ENCODE results near the gene SLC1A2. TPM values are rescaled to one million over a fixed set of nuclear protein-coding genes. Genes with fewer than 3 reads are reported as not detected.

The SLC1A2 gene
- total RNA-seq, 4 donors from 2014 or later = 0.84 to 2.1 (median 1.2) TPM

GRCh38 chr11:35216962-35217678 lies 202.2 kb downstream of the SLC1A2 start:
- H3K4me3 ChIP-seq (ENCODE audit: low read depth, poor library complexity, severe bottlenecking) = no peak overlapping the region
- 33 to 37% methylated on average over 3 of the region's 3 CpGs for WGBS, 2 donors
- no peak for DNase-seq (ENCODE audit: low spot score in 2 of 2)
- TF ChIP-seq POLR2A (IDR thresholded peaks at IDR 0.05) (no peak), CTCF (IDR thresholded peaks at IDR 0.05) (no peak)
- intact Hi-C loops (cut with DNase I; ENCODE audit: low total_unique reads) = no loop called here

- TF ChIP-seq POLR2A (IDR thresholded peaks at IDR 0.05) (no peak), CTCF (IDR thresholded peaks at IDR 0.05) (no peak)
- intact Hi-C loops (cut with DNase I; ENCODE audit: low total_unique reads) = no loop called here
- H3K4me3 ChIP-seq (ENCODE audit: low read depth, poor library complexity, severe bottlenecking) = no peak overlapping the region
- no peak for DNase-seq (ENCODE audit: low spot score in 2 of 2)
Measured at GRCh38 chr11:35215945-35216344, 203.4 kb downstream of the SLC1A2 start.

- WGBS, 2 donors = 14 to 21% methylated on average over 1 of the region's 1 CpG
- DNase-seq (ENCODE audit: low spot score in 2 of 2) = no peak
- H3K4me3 ChIP-seq (ENCODE audit: low read depth, poor library complexity, severe bottlenecking) = no peak overlapping the region
- TF ChIP-seq CTCF (IDR thresholded peaks at IDR 0.05) (no peak), POLR2A (IDR thresholded peaks at IDR 0.05) (no peak)
- intact Hi-C loops (cut with DNase I; ENCODE audit: low total_unique reads) = no loop called here
Measured at GRCh38 chr11:35214792-35215193, 204.6 kb downstream of the SLC1A2 start.

GRCh38 chr11:35214226-35214770 lies 205.1 kb downstream of the SLC1A2 start:
- DNase-seq (ENCODE audit: low spot score in 2 of 2) = no peak
- no peak for TF ChIP-seq POLR2A (IDR thresholded peaks at IDR 0.05)
- no peak for TF ChIP-seq CTCF (IDR thresholded peaks at IDR 0.05)
- no peak overlapping the region for H3K4me3 ChIP-seq (ENCODE audit: low read depth, poor library complexity, severe bottlenecking)
- intact Hi-C loops (cut with DNase I; ENCODE audit: low total_unique reads) = no loop called here
- WGBS, 2 donors = 84 to 94% methylated on average over 2 of the region's 2 CpGs

GRCh38 chr11:35211952-35212351 lies 207.4 kb downstream of the SLC1A2 start:
- TF ChIP-seq CTCF (IDR thresholded peaks at IDR 0.05) = no peak
- TF ChIP-seq POLR2A (IDR thresholded peaks at IDR 0.05) = no peak
- no peak overlapping the region for H3K4me3 ChIP-seq (ENCODE audit: low read depth, poor library complexity, severe bottlenecking)
- intact Hi-C loops (cut with DNase I; ENCODE audit: low total_unique reads) = no loop called here
- no peak for DNase-seq (ENCODE audit: low spot score in 2 of 2)
- WGBS, 2 donors = 50 to 65% methylated on average over 3 of the region's 3 CpGs

Measured in lower leg skin (tissue), 4 donors.